SJSA1 (cell line): ENCODE results near the gene USP49. TPM values are rescaled to one million over a fixed set of nuclear protein-coding genes. Genes with fewer than 3 reads are reported as not detected.
"Not testable (repeated sequence)": the region's sequence is repeated elsewhere in the genome, so short reads cannot be mapped to it uniquely, and the experiment has no call there.

ENCODE experiments used
- DNase-seq, 2 experiments: peaks; one replicate each; pipeline ENCODE4 v3.0.0-alpha.2; 2015 to 2020; ENCODE audit warnings: low spot score in 2 of 2, low read depth in 1 of 2
- H3K27ac ChIP-seq: fragments of 250-450 bp; sonication (Bioruptor Pico); 2 replicates; pipeline ENCODE4 v1.5.1; 2020; ENCODE audit warnings: mild to moderate bottlenecking, moderate library complexity
- H3K27me3 ChIP-seq: fragments of 250-450 bp; sonication (Bioruptor Pico); replicated peaks from 2 replicates; pipeline ENCODE4 v1.5.1; 2020; ENCODE audit warnings: mild to moderate bottlenecking, moderate library complexity
- H3K36me3 ChIP-seq: fragments of 250-450 bp; sonication (Bioruptor Pico); 2 replicates; pipeline ENCODE4 v1.5.1; 2020; ENCODE audit warnings: mild to moderate bottlenecking
- H3K4me1 ChIP-seq: fragments of 250-450 bp; sonication (Bioruptor Pico); replicated peaks from 2 replicates; pipeline ENCODE4 v1.6.1; 2021; ENCODE audit warnings: mild to moderate bottlenecking
- H3K4me3 ChIP-seq: fragments of 250-450 bp; sonication (Bioruptor Pico); 2 replicates; pipeline ENCODE4 v1.5.1; 2020; ENCODE audit warnings: mild to moderate bottlenecking
- H3K9me3 ChIP-seq: fragments of 250-450 bp; sonication (Bioruptor Pico); replicated peaks from 2 replicates; pipeline ENCODE4 v1.5.1; 2020; ENCODE audit warnings: mild to moderate bottlenecking
- total RNA-seq: library from RNA; depleted of rRNA; stranded (reverse); fragments of >200 nt; shearing (Covaris generic); gene quantifications from 2 replicates; pipeline ENCODE4 v1.2.3, GENCODE V29; 2014

Gene USP49
- total RNA-seq, 1 experiment from 2014 or later = 2.3 TPM

DNA sequence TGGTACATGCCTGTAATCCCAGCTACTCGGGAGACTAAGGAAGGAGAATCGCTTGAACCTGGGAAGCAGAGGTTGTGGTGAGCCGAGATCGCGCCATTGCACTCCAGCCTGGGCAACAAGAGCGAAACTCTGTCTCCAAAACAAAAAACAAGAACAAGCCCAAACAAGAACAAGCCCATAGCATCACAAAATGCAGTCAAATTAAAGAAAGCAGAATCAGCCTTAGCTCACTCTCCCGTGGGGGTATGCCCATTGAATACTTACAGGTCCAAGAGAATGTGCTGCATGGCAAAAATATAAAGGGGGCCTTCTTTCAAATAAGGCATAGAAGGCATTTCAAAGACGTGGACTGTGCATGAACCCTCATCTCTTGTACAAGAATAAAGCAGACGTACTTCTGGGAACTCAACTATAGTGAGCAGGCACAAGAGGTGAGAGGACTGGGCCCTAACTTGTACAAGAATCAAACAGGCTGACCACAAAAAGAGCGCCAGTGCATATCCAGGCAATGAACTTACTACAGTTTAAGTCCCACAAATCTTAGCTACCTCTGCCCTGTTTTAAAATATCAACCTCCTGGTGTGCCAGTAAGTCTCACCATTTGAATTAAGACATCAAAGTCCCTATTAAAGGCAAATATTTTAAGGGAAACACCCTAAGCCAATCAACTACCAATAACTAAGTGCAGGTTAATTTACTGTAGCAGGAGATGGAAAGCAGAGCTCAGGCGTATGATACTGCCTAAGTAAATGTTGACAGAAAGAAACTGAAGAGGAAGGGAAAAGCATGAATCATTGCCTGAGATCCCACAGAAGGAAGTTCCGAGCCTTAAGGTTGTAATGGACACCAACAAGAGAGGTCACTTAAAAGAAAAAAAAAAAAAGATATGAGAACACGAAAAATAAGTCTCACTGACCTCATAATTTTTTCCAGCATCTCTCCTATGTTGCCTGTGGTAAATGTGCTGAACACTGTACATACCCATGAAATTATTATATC lies 70.3 kb downstream of the USP49 start:
- Histone ChIP-seq H3K27ac (no peak overlapping the region), H3K4me1 (no peaks in the 10 kb centered on the region), H3K36me3 (no peaks in the 10 kb centered on the region), H3K9me3 (no peaks in the 10 kb centered on the region), H3K27me3 (no peaks in the 10 kb centered on the region), H3K4me3 (no peak overlapping the region)
- no peak for DNase-seq

DNA sequence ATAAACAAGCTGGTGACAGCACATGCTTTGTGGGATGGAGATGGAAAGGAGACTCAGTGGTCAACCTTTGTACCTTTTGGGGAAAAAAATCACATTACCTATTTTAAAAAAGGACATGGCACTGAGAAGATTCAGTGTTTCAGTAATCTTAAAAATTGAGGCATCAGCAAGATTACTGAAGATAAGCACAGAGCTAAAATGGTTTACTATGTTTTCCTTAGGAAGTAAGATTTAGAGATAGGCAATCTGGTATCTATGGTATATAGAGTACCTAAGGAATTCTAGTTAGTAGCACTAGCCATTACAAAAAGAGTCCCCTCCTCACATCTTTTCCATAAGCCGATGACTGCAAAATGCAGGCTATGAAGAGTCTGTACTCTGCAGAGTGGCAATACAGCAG lies 72.0 kb downstream of the USP49 start:
- no peak overlapping the region for H3K27ac ChIP-seq
- H3K9me3 ChIP-seq = no peaks in the 10 kb centered on the region
- H3K27me3 ChIP-seq = no peaks in the 10 kb centered on the region
- H3K4me1 ChIP-seq = no peaks in the 10 kb centered on the region
- no peaks in the 10 kb centered on the region for H3K36me3 ChIP-seq
- no peak for DNase-seq
- no peak overlapping the region for H3K4me3 ChIP-seq

GRCh38 chr6:41822021-41822420 lies 73.2 kb downstream of the USP49 start:
- H3K4me1 ChIP-seq = no peaks in the 10 kb centered on the region
- H3K4me3 ChIP-seq = no peak overlapping the region
- DNase-seq = no peak
- no peaks in the 10 kb centered on the region for H3K27me3 ChIP-seq
- no peak overlapping the region for H3K27ac ChIP-seq
- H3K9me3 ChIP-seq = no peaks in the 10 kb centered on the region
- no peaks in the 10 kb centered on the region for H3K36me3 ChIP-seq

DNA sequence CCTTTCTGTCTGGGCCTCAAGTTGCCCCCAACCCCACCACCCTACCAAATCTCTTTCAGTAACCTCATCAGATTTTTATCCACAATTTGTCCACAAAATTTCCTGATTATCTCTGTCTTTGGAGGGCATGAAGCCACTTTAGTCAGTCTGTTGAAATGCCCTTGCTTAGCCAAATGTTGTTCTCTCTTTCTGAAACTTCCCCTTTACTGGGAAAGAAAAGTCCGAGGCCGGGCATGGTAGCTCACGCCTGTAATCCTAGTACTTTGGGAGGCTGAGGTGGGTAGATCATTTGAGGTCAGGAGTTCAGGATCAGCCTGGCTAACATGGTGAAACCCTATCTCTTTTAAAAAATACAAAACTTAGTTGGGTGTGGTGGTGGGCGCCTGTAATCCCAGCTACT lies 73.9 kb downstream of the USP49 start:
- no peaks in the 10 kb centered on the region for H3K9me3 ChIP-seq
- no peak overlapping the region for H3K4me3 ChIP-seq
- H3K4me1 ChIP-seq = no peaks in the 10 kb centered on the region
- no peak for DNase-seq
- H3K27ac ChIP-seq = no peak overlapping the region
- H3K27me3 ChIP-seq = no peaks in the 10 kb centered on the region
- no peaks in the 10 kb centered on the region for H3K36me3 ChIP-seq

- DNase-seq = no peak
- H3K27me3 ChIP-seq = no peaks in the 10 kb centered on the region
- no peak overlapping the region for H3K4me3 ChIP-seq
- no peak overlapping the region for H3K27ac ChIP-seq
- no peaks in the 10 kb centered on the region; the same call in 1 of the 2 replicates for H3K36me3 ChIP-seq
- no peaks in the 10 kb centered on the region for H3K9me3 ChIP-seq
- no peaks in the 10 kb centered on the region for H3K4me1 ChIP-seq
These were observed 76.7 kb downstream of the USP49 start for GRCh38 chr6:41818271-41819054.

DNA sequence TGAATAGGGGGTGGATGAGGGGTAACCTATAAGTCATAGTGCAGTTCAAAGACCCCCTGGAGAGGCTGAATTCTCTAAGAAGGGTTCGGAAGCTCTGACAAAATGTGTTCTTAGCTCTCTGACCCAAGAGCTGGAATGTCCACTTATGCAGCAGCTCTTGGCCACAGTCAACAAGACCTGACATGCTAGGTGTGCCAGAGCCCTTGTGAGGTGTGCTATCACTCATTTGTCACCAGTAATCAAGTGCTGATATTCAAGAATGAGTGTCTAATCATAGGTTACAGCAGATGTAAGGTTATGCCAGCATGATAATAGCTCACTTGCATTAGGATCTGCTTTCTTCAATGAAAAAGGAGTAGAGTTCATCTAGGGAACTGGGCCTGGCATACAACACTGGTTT lies 79.6 kb downstream of the USP49 start:
- Histone ChIP-seq H3K9me3 (no peaks in the 10 kb centered on the region), H3K27me3 (no peaks in the 10 kb centered on the region), H3K36me3 (no peaks in the 10 kb centered on the region; the same call in 1 of the 2 replicates), H3K4me1 (no peaks in the 10 kb centered on the region), H3K4me3 (no peak overlapping the region), H3K27ac (no peak overlapping the region)
- DNase-seq = no peak

DNA sequence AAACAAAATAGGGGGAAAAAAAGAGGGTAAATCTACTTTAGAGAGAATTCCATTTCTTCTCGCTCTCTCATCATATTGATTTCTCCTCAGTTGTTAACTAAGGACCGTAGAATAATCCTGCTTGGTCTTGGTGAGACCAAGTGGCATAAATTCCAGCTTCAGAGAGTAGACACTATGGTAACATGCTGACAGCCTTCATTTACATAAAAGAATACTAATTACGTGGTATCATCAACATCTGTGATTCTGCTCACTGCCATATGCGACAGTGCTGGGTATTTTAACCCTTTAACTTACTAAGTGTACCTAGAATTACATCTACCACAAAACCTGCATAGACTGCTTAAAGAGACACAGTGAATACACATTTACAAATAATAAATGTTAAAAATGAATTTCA lies 80.5 kb downstream of the USP49 start:
- Histone ChIP-seq H3K4me3 (no peak overlapping the region), H3K9me3 (no peaks in the 10 kb centered on the region), H3K36me3 (no peaks in the 10 kb centered on the region; the same call in 1 of the 2 replicates), H3K27me3 (no peaks in the 10 kb centered on the region), H3K4me1 (no peaks in the 10 kb centered on the region), H3K27ac (no peak overlapping the region)
- no peak for DNase-seq

DNA sequence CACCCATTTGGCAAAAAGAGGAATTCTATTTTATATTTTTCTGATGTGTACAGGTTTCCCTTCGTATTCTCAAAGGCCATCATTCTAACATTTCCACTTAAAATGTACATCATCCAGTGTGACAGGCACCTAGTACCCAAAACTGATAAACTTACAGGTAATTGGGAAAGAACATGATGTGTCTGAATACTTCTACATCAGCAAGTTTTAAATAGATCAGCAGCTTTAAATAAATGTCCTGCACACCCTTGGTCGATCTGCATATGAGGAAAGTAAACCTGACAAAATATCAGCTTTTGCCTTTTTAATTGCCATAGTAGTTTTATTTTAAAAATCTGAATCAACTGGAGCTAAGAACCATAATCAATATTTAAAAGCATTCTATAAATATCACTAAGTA lies 81.2 kb downstream of the USP49 start:
- no peak overlapping the region for H3K4me3 ChIP-seq
- H3K27ac ChIP-seq = no peak overlapping the region
- no peaks in the 10 kb centered on the region; the same call in 1 of the 2 replicates for H3K36me3 ChIP-seq
- no peaks in the 10 kb centered on the region for H3K9me3 ChIP-seq
- DNase-seq = no peak
- H3K27me3 ChIP-seq = no peaks in the 10 kb centered on the region
- H3K4me1 ChIP-seq = no peaks in the 10 kb centered on the region

GRCh38 chr6:41813469-41813868 lies 81.7 kb downstream of the USP49 start:
- no peak for DNase-seq
- no peak overlapping the region for H3K4me3 ChIP-seq
- H3K36me3 ChIP-seq = no peaks in the 10 kb centered on the region; the same call in 1 of the 2 replicates
- no peak overlapping the region for H3K27ac ChIP-seq
- H3K27me3 ChIP-seq = no peaks in the 10 kb centered on the region
- no peaks in the 10 kb centered on the region for H3K9me3 ChIP-seq
- no peaks in the 10 kb centered on the region for H3K4me1 ChIP-seq

- H3K9me3 ChIP-seq, H3K27me3 ChIP-seq, H3K27ac ChIP-seq, H3K36me3 ChIP-seq, H3K4me3 ChIP-seq, H3K4me1 ChIP-seq, DNase-seq: not testable (repeated sequence)
These were observed 83.2 kb downstream of the USP49 start for GRCh38 chr6:41811946-41812345.

DNA sequence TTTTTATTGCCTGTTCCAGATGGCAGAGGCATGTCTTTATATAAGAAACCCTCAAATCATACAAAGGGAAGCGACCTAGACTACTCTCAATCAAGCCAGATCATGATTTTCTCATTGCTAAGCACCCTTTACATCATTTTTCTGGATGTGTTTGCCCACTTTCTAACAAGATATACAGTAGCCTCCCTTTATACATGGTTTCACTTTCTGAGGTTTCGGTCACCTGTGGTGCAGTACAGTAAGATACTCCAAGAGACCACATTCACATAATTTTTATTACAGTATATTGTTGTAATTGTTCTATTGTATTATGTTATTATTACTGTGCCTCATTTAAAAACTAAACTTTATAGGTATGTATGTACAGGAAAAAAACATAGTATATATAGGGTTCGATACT lies 84.1 kb downstream of the USP49 start:
- Histone ChIP-seq H3K27ac (no peak overlapping the region), H3K36me3 (no peaks in the 10 kb centered on the region; the same call in 1 of the 2 replicates), H3K9me3 (no peaks in the 10 kb centered on the region), H3K4me1 (no peaks in the 10 kb centered on the region), H3K4me3 (no peak overlapping the region), H3K27me3 (no peaks in the 10 kb centered on the region)
- no peak for DNase-seq

GRCh38 chr6:41805830-41806774 lies 89.1 kb downstream of the USP49 start:
- Histone ChIP-seq H3K27ac (no peak overlapping the region), H3K4me3 (no peak overlapping the region), H3K9me3 (no peaks in the 10 kb centered on the region), H3K36me3 (no peaks in the 10 kb centered on the region; the same call in none of the 2 replicates), H3K27me3 (no peaks in the 10 kb centered on the region), H3K4me1 (no peaks in the 10 kb centered on the region)
- no peak for DNase-seq

GRCh38 chr6:41801380-41801779 lies 93.8 kb downstream of the USP49 start:
- H3K4me3 ChIP-seq = no peak overlapping the region
- DNase-seq = peak in 1 of 2 experiments; percentile 17
- H3K27me3 ChIP-seq = no peaks in the 10 kb centered on the region
- H3K4me1 ChIP-seq = no peaks in the 10 kb centered on the region
- no peaks in the 10 kb centered on the region for H3K9me3 ChIP-seq
- H3K27ac ChIP-seq = no peak overlapping the region
- peaks cover 6% of the 10 kb centered on the region for H3K36me3 ChIP-seq
